Endodermal cell (in vitro differentiated cells): ENCODE measurements around the gene STAG3. TPM values are rescaled to one million over a fixed set of nuclear protein-coding genes. Genes with fewer than 3 reads are reported as not detected.
"Not testable (repeated sequence)": the region's sequence is repeated elsewhere in the genome, so short reads cannot be mapped to it uniquely, and the experiment has no call there.

Experiments used
- DNase-seq: peaks from one replicate; pipeline ENCODE4 v3.0.0-alpha.2; 2017
- H3K27ac ChIP-seq: 2 replicates; pipeline ENCODE4 v1.5.1; 2013; ENCODE audit warnings: mild to moderate bottlenecking, low read depth, low read length, moderate library complexity
- H3K27me3 ChIP-seq: 2 replicates; pipeline ENCODE4 v1.6.1; 2013; ENCODE audit warnings: mild to moderate bottlenecking, low read length, moderate library complexity; ENCODE audit not compliant: insufficient read depth, control insufficient read depth, poor library complexity, severe bottlenecking
- H3K36me3 ChIP-seq: 2 replicates; pipeline ENCODE4 v1.7.0; 2013; ENCODE audit warnings: mild to moderate bottlenecking, low read length, moderate library complexity; ENCODE audit not compliant: control insufficient read depth, insufficient read depth
- H3K4me1 ChIP-seq: one replicate; pipeline ENCODE4 v1.7.0; 2013; ENCODE audit warnings: low read length; ENCODE audit not compliant: control insufficient read depth, insufficient read depth
- H3K4me3 ChIP-seq: 2 replicates; pipeline ENCODE4 v1.5.1; 2013; ENCODE audit warnings: mild to moderate bottlenecking, low read length, moderate library complexity
- H3K9ac ChIP-seq: 2 replicates; pipeline ENCODE4 v1.6.1; 2013; ENCODE audit warnings: mild to moderate bottlenecking, low read length, moderate library complexity; ENCODE audit not compliant: poor library complexity, severe bottlenecking; ENCODE audit errors: extremely low read depth
- H3K9me3 ChIP-seq: 2 replicates; pipeline ENCODE4 v1.6.1; 2013; ENCODE audit warnings: mild to moderate bottlenecking, low read length, moderate library complexity; ENCODE audit not compliant: control insufficient read depth
- H3K27ac Mint-ChIP-seq: 2 replicates; pipeline ENCODE4 v1.8.0; 2020; ENCODE audit warnings: mixed read lengths
- H3K27me3 Mint-ChIP-seq: 2 replicates; pipeline ENCODE4 v1.8.0; 2021; ENCODE audit warnings: mild to moderate bottlenecking, mixed read lengths; ENCODE audit not compliant: insufficient read depth
- H3K36me3 Mint-ChIP-seq: 2 replicates; pipeline ENCODE4 v1.8.0; 2020; ENCODE audit warnings: low read depth, mixed read lengths
- H3K4me1 Mint-ChIP-seq: 2 replicates; pipeline ENCODE4 v1.8.0; 2020; ENCODE audit warnings: mixed read lengths
- H3K4me3 Mint-ChIP-seq: 2 replicates; pipeline ENCODE4 v1.8.0; 2020; ENCODE audit warnings: mild to moderate bottlenecking, moderate library complexity, mixed read lengths
- H3K9me3 Mint-ChIP-seq: 2 replicates; pipeline ENCODE4 v1.8.0; 2020; ENCODE audit warnings: mild to moderate bottlenecking, mixed read lengths
- WGBS, 2 experiments: methylation state at CpG; one replicate each; pipeline versions ENCODE4 v1.1.5 to v1.1.7; 2013; ENCODE audit warnings: missing lambda C conversion rate in 2 of 2, mixed read lengths in 1 of 2; ENCODE audit not compliant: insufficient coverage in 1 of 2, insufficient read length in 1 of 2; 5-methylcytosine and 5-hydroxymethylcytosine counted together
- total RNA-seq, 2 donors: library from RNA; stranded (reverse); fragmentation: NEBNext Ultra II Directional in 1 of 2; extraction: Animal tissue kit (Norgen Biotek cat#: 25700) in 1 of 2; gene quantifications; 2 replicates in 1 of 2; 3 replicates in 1 of 2; pipeline ENCODE4 v1.2.1, GENCODE V29; 2021
- TF ChIP-seq, protein P1 (sequence below): fragments of 200-600 bp; sonication (generic); conservative IDR thresholded peaks from 2 replicates; pipeline ENCODE4 v1.5.0; 2021; ENCODE audit warnings: antibody characterized with exemption, mild to moderate bottlenecking

The STAG3 gene
- total RNA-seq, 2 donors from 2014 or later, result 1.2 to 3.3 TPM

DNA sequence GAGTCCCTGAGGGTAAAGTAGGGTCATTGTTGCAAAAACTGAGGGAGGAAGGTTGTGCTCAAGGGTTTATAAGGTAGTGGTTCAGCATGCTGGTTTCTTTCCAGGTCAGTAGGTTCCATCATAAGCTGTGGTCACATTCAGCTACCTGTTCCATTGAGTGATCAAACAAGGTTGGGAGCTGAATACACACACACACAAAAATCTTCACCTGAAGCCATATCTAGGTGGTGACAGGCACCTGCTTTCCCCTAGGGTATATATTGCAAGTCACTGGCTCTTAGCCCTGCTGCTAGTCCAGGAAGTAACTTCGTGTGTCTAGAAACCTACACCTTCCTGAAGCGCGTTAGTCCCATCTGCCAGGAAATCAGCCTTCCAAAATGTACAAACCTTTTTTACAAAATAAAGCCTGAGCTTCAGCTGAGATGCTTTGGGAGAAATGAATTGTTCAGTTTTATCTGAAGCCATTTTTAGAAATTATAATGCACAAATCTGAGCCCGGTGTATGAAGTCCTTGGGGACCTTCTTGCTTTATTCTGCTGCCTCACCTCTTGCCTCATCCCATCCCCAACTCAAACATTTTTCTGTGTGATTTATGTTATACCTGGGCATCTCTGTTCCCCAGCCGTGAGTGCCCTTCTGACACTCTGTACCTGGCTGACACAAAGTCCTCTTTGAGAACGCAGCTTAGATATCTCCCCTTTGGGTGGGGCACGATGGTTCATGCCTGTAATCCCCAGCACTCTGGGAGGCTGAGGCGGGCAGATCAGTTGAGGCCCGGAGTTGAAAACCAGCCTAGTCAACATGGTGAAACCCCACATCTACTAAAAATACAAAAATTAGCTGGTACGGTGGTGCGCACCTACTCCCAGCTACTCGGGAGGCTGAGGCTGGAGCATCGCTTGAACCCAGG, 39.6 kb upstream of the STAG3 start:
- WGBS, 2 experiments, result 78 to 93% methylated on average over 3 to 13 of the region's 13 CpGs
- no peaks in the 10 kb centered on the region for H3K27me3 ChIP-seq
- no peaks in the 10 kb centered on the region for H3K9me3 Mint-ChIP-seq
- no peak overlapping the region for H3K27ac ChIP-seq
- TF ChIP-seq, protein P1, sequence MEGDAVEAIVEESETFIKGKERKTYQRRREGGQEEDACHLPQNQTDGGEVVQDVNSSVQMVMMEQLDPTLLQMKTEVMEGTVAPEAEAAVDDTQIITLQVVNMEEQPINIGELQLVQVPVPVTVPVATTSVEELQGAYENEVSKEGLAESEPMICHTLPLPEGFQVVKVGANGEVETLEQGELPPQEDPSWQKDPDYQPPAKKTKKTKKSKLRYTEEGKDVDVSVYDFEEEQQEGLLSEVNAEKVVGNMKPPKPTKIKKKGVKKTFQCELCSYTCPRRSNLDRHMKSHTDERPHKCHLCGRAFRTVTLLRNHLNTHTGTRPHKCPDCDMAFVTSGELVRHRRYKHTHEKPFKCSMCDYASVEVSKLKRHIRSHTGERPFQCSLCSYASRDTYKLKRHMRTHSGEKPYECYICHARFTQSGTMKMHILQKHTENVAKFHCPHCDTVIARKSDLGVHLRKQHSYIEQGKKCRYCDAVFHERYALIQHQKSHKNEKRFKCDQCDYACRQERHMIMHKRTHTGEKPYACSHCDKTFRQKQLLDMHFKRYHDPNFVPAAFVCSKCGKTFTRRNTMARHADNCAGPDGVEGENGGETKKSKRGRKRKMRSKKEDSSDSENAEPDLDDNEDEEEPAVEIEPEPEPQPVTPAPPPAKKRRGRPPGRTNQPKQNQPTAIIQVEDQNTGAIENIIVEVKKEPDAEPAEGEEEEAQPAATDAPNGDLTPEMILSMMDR, result no peak
- no peak for DNase-seq
- H3K36me3 Mint-ChIP-seq, result no peaks in the 10 kb centered on the region
- H3K36me3 ChIP-seq, result no peaks in the 10 kb centered on the region
- peaks cover 17% of the 10 kb centered on the region for H3K27me3 Mint-ChIP-seq
- no peaks in the 10 kb centered on the region for H3K4me1 ChIP-seq
- H3K4me3 ChIP-seq, result no peak overlapping the region
- no peak overlapping the region for H3K27ac Mint-ChIP-seq
- no peaks in the 10 kb centered on the region for H3K9me3 ChIP-seq
- no peak overlapping the region for H3K4me3 Mint-ChIP-seq
- peaks cover 3% of the 10 kb centered on the region for H3K4me1 Mint-ChIP-seq
- H3K9ac ChIP-seq, result no peak overlapping the region

DNA sequence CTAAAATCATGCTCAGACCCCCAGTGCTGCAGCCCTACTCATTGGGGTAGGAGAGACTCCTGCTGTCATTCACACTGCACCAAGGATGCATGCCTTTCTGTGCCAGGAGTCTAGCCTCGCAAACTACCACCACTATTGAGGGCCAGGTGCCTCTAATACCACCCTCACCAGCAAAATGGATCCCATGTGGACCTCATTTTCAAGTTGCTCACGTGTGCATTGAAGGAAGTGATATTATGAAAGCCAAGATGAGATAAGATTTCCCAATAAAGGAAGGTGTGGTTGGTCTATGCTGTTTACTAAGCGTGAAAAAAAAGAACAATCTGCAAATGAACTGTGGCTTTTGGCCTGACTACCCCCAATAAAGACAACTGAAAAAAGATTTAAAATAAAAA, 36.2 kb upstream of the STAG3 start:
- Mint-ChIP-seq H3K27ac (no peak overlapping the region), H3K4me3 (no peak overlapping the region), H3K9me3 (peaks cover 16% of the 10 kb centered on the region), H3K36me3 (peaks cover 3% of the 10 kb centered on the region), H3K4me1 (peaks cover 3% of the 10 kb centered on the region), H3K27me3 (peaks cover 7% of the 10 kb centered on the region)
- Histone ChIP-seq H3K27ac (no peak overlapping the region), H3K9me3 (no peaks in the 10 kb centered on the region), H3K4me1 (no peaks in the 10 kb centered on the region), H3K9ac (no peak overlapping the region), H3K27me3 (no peaks in the 10 kb centered on the region), H3K36me3 (no peaks in the 10 kb centered on the region), H3K4me3 (no peak overlapping the region)
- DNase-seq, result no peak
- 92 to 100% methylated on average over 2 to 3 of the region's 3 CpGs for WGBS, 2 experiments
- TF ChIP-seq, protein P1, result no peak

DNA sequence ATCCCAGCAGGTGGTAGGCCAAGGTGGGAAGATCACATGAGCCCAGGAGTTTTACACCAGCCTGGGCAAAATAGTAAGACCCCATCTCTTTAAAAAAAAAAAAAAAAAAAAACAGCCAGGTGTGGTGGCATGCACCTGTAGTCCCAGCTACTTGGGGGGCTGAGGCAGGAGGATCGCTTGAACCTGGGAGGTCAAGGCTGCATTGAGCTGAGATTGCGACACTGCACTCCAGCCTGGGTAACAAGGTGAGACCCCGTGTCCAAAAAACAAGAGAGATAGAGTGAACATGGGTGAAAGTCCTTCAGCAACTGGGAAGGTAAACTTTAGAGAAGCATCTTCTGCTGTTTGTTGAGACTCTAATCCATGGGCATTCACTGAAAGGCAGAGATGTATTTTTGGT, 35.3 kb upstream of the STAG3 start:
- Histone ChIP-seq H3K27me3 (no peaks in the 10 kb centered on the region), H3K9ac (no peak overlapping the region), H3K36me3 (no peaks in the 10 kb centered on the region), H3K4me3 (no peak overlapping the region), H3K27ac (no peak overlapping the region), H3K9me3 (no peaks in the 10 kb centered on the region), H3K4me1 (no peaks in the 10 kb centered on the region)
- 81 to 92% methylated on average over 3 of the region's 3 CpGs for WGBS, 2 experiments
- peaks cover 3% of the 10 kb centered on the region for H3K4me1 Mint-ChIP-seq
- peaks cover 3% of the 10 kb centered on the region for H3K36me3 Mint-ChIP-seq
- DNase-seq, result no peak
- peaks cover 7% of the 10 kb centered on the region for H3K27me3 Mint-ChIP-seq
- H3K27ac Mint-ChIP-seq, result no peak overlapping the region
- no peak overlapping the region for H3K4me3 Mint-ChIP-seq
- peaks cover 16% of the 10 kb centered on the region for H3K9me3 Mint-ChIP-seq
- TF ChIP-seq, protein P1, result no peak

DNA sequence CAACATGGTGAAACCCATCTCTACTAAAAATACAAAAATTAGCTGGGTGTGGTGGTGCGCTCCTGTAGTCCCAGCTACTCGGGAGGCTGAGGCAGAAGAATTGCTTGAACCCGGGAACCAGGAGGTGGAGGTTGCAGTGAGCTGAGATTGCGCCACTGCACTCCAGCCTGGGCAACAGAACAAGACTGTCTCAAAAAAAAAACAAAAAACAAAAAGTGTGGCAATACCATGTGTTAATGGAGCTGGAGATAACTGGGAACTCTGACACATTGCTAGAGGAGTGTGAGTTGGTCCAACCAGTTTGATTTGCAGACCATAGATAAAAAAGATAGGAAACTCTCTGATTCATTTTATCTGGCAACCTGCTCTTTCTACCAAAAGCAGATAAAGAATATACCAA, 31.4 kb upstream of the STAG3 start:
- H3K27me3 Mint-ChIP-seq, H3K4me3 Mint-ChIP-seq, H3K27ac Mint-ChIP-seq, H3K36me3 Mint-ChIP-seq, H3K27me3 ChIP-seq, DNase-seq, H3K9ac ChIP-seq, H3K27ac ChIP-seq, H3K4me1 ChIP-seq, H3K4me3 ChIP-seq, H3K36me3 ChIP-seq, H3K9me3 ChIP-seq: not testable (repeated sequence)
- Mint-ChIP-seq H3K4me1 (peaks cover 13% of the 10 kb centered on the region), H3K9me3 (peaks cover 16% of the 10 kb centered on the region)
- 67 to 93% methylated on average over 1 to 4 of the region's 4 CpGs for WGBS, 2 experiments
